OCI-LY7 (cell line): ENCODE data around the gene ADGRD1. TPM values are rescaled to one million over a fixed set of nuclear protein-coding genes. Genes with fewer than 3 reads are reported as not detected.

Source experiments
- BruUV-seq: library from RNA; stranded (reverse); fragments of 400-500 nt; replicated peaks from 2 replicates; lab custom pipeline; 2021; lab: Mats Ljungman, UMichigan
- CTCF ChIA-PET: fragments of 300-600 bp; sonication (Branson Sonifier 250); formaldehyde crosslinking; loops from one replicate; lab custom pipeline; 2022; ENCODE audit warnings: antibody characterized with exemption; ENCODE audit not compliant: unreplicated experiment; lab: Charles Lee
- POLR2A ChIA-PET: fragments of 300-600 bp; sonication (Branson Sonifier 250); formaldehyde crosslinking; loops from one replicate; lab custom pipeline; 2022; ENCODE audit warnings: antibody characterized with exemption; lab: Charles Lee
- DNase-seq: peaks from one replicate; pipeline ENCODE4 v3.0.0-alpha.2; 2015; ENCODE audit warnings: low spot score
- H2AFZ ChIP-seq: fragments of 200-600 bp; sonication (generic), shearing (Covaris generic); 2 replicates; pipeline ENCODE4 v1.6.1; 2014; ENCODE audit warnings: mild to moderate bottlenecking, antibody characterized with exemption, low read length, moderate library complexity
- H3K27ac ChIP-seq: fragments of 200-600 bp; sonication (generic); 2 replicates; pipeline ENCODE4 v1.5.1; 2014; ENCODE audit warnings: mixed run types, low read depth, mild to moderate bottlenecking, moderate library complexity, low read length, inconsistent platforms; ENCODE audit not compliant: poor library complexity, severe bottlenecking
- H3K36me3 ChIP-seq: fragments of 200-600 bp; sonication (generic); 2 replicates; pipeline ENCODE4 v1.6.1; 2014; ENCODE audit warnings: mild to moderate bottlenecking, antibody characterized with exemption, low read length, moderate library complexity, mixed read lengths; ENCODE audit not compliant: insufficient read depth
- H3K4me1 ChIP-seq: fragments of 200-600 bp; sonication (generic); 2 replicates; pipeline ENCODE4 v1.5.1; 2014; ENCODE audit warnings: mild to moderate bottlenecking, low read length; ENCODE audit not compliant: insufficient read depth, poor library complexity, severe bottlenecking
- H3K4me2 ChIP-seq: fragments of 200-600 bp; sonication (generic); 2 replicates; pipeline ENCODE4 v1.6.1; 2014; ENCODE audit warnings: mild to moderate bottlenecking, low read length
- H3K4me3 ChIP-seq: fragments of 200-600 bp; sonication (generic); 2 replicates; pipeline ENCODE4 v1.5.1; 2014; ENCODE audit warnings: mild to moderate bottlenecking, low read depth, low read length; ENCODE audit not compliant: poor library complexity, severe bottlenecking
- H3K79me2 ChIP-seq: fragments of 200-600 bp; sonication (generic); 2 replicates; pipeline ENCODE4 v1.6.1; 2016; ENCODE audit warnings: low read depth, mild to moderate bottlenecking, low read length, moderate library complexity, mixed read lengths; ENCODE audit not compliant: insufficient read depth
- H3K9me2 ChIP-seq: fragments of 200-600 bp; sonication (generic); 2 replicates; pipeline ENCODE4 v1.6.1; 2016; ENCODE audit warnings: mild to moderate bottlenecking, low read length, mixed read lengths; ENCODE audit not compliant: insufficient read depth
- H3K9me3 ChIP-seq: fragments of 200-600 bp; sonication (generic); 2 replicates; pipeline ENCODE4 v1.6.1; 2014; ENCODE audit warnings: mild to moderate bottlenecking, mixed run types, low read length, mixed read lengths
- H4K20me1 ChIP-seq: fragments of 200-600 bp; sonication (generic); 2 replicates; pipeline ENCODE4 v1.6.1; 2014; ENCODE audit warnings: mild to moderate bottlenecking, antibody characterized with exemption, low read length, moderate library complexity, mixed read lengths; ENCODE audit not compliant: insufficient read depth
- EZH2phosphoT487 ChIP-seq: fragments of 200-600 bp; sonication (generic); IDR thresholded peaks from 2 replicates; pipeline ENCODE4 v1.6.1; 2018; ENCODE audit warnings: low read depth, borderline replicate concordance, mild to moderate bottlenecking, mixed run types, antibody characterized with exemption, low read length, moderate library complexity, mixed read lengths
- intact Hi-C: fragments of 100-400 bp; cut with micrococcal nuclease; formaldehyde crosslinking; loops from one replicate; pipeline ENCODE4 v1.10.0; 2022; ENCODE audit not compliant: unreplicated experiment
- total RNA-seq, 2 experiments: library from RNA; depleted of rRNA in 1 of 2; stranded (reverse); fragments of >200 nt in 1 of 2; shearing (Covaris generic) in 1 of 2; gene quantifications; 2 replicates each; pipeline ENCODE4 v1.2.3, GENCODE V29; 2014 to 2022
- TF ChIP-seq, protein P1 (sequence below): fragments of 200-600 bp; sonication (generic); conservative IDR thresholded peaks from 2 replicates; pipeline ENCODE4 v1.5.1; 2014; ENCODE audit warnings: mild to moderate bottlenecking, antibody characterized with exemption, low read length, moderate library complexity, mixed read lengths

Gene ADGRD1
- total RNA-seq, 2 experiments from 2014 or later = 1.0 to 1.7 TPM

DNA sequence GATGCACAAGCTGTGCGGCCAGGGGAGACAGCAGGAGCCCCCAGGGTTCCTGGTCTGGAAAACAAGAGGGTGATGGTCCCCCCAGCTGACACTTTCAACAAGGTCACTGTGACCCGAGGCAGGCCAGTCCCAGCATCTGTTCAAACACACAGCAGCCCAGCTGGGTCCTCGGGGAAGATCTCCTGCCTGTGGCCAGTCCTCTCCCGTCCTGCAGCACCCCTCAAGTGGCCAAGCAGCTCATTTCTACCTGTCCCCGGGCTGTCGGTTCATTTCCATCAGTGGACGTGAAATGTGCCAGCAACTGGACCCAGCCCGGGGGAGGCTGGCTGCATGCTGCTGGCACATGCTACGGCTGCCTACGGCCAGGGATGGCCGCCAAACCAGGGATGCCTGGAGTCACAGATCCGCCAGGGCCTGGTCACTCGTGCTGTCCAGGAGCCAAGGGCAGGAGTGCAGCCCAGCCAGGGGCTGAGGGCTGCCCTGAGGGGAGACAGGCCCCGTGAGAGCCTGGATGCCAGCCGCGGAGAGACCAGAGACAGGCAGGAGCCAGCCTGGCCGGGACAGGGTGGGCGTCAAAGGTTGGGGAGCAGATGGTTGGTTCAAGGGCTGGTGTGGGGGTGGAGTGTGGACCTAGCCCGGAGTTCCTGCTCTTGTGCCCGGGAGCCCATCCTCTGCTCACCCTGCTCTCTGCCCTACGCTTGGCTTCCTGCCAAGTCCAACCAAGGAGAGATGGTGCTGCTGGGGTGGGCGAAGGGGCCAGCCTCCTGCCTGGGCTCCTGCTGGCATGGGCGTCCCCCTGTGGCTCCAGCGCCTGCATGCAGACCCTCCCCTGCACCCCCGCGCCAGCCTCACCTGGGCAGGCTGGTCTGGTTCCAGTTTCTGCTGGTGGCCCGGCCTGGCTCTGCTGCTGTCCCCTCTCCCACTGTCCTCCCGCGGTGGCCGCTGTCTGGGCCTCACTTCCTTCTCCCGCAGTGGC is 143.8 kb downstream of the ADGRD1 start:
- no peak overlapping the region for H3K4me3 ChIP-seq
- H3K4me1 ChIP-seq = peaks cover 10% of the 10 kb centered on the region
- no peaks in the 10 kb centered on the region for H3K36me3 ChIP-seq
- POLR2A ChIA-PET = no interaction called here
- no peak for DNase-seq
- no peaks in the 10 kb centered on the region for H4K20me1 ChIP-seq
- no peak overlapping the region for H3K27ac ChIP-seq
- BruUV-seq = no TSS peak
- no peaks in the 10 kb centered on the region for H3K9me2 ChIP-seq
- H3K4me2 ChIP-seq = no peak overlapping the region
- CTCF ChIA-PET = no interaction called here
- TF ChIP-seq, protein P1, sequence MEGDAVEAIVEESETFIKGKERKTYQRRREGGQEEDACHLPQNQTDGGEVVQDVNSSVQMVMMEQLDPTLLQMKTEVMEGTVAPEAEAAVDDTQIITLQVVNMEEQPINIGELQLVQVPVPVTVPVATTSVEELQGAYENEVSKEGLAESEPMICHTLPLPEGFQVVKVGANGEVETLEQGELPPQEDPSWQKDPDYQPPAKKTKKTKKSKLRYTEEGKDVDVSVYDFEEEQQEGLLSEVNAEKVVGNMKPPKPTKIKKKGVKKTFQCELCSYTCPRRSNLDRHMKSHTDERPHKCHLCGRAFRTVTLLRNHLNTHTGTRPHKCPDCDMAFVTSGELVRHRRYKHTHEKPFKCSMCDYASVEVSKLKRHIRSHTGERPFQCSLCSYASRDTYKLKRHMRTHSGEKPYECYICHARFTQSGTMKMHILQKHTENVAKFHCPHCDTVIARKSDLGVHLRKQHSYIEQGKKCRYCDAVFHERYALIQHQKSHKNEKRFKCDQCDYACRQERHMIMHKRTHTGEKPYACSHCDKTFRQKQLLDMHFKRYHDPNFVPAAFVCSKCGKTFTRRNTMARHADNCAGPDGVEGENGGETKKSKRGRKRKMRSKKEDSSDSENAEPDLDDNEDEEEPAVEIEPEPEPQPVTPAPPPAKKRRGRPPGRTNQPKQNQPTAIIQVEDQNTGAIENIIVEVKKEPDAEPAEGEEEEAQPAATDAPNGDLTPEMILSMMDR = no peak
- no peak for TF ChIP-seq EZH2phosphoT487
- no peak overlapping the region for H2AFZ ChIP-seq
- H3K9me3 ChIP-seq = no peaks in the 10 kb centered on the region
- no peaks in the 10 kb centered on the region for H3K79me2 ChIP-seq
- intact Hi-C loops = no loop called here

DNA sequence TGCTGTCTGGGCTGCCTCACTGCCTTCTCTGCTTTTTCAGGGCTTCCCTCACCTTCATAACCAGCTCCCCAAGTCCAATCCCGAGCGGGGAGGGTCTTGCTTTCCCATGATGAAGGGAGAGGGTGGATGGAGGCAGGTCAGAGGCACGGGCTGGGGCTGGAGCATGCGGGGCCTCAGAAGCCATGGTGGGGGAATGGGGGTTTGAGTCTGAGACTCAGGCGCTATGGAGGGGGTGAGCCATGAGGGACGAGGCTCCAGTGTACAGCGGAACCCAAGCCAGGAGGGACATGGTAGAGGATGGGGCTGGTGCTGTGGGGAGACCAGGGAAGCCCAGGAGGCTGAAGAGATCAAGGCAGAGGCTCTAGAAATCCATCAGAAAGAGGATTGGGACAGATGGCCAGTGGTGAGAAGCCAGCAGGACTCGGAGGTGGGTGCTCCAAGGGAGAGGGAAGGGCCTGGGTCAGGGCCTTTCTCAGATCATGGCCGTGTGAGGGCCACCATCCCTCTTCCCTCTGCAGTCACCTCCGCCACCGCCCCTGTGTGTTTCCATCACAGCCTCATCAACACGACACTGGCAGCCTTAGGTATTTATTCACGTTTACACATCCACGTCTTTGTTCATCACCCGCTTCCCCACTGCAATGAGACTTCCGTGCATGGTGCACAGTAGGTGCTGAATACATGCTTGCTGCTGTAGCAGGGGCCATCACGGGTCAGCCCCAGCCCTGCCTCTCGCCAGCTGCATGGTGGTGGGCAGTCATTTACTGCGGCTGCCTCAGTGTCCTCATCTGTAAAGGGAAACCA is 144.7 kb downstream of the ADGRD1 start:
- no peak for DNase-seq
- H3K4me2 ChIP-seq = no peak overlapping the region
- H2AFZ ChIP-seq = no peak overlapping the region
- no peaks in the 10 kb centered on the region for H3K79me2 ChIP-seq
- H3K9me2 ChIP-seq = no peaks in the 10 kb centered on the region
- H4K20me1 ChIP-seq = no peaks in the 10 kb centered on the region
- no peaks in the 10 kb centered on the region for H3K36me3 ChIP-seq
- H3K4me3 ChIP-seq = no peak overlapping the region
- intact Hi-C loops = no loop called here
- TF ChIP-seq, protein P1 = no peak
- no peak for TF ChIP-seq EZH2phosphoT487
- peaks cover 10% of the 10 kb centered on the region for H3K4me1 ChIP-seq
- H3K9me3 ChIP-seq = no peaks in the 10 kb centered on the region
- POLR2A ChIA-PET = no interaction called here
- H3K27ac ChIP-seq = no peak overlapping the region
- CTCF ChIA-PET = no interaction called here
- no TSS peak for BruUV-seq
